Measurements from ENCODE around the gene USHBP1.

USHBP1 gene

GRCh38 chr19:17210296-17210695 lies 54.2 kb downstream of the USHBP1 start:
- DNase-seq = no peak

GRCh38 chr19:17209126-17210036 lies 55.2 kb downstream of the USHBP1 start:
- no peak for DNase-seq

GRCh38 chr19:17206736-17207581 lies 57.6 kb downstream of the USHBP1 start:
- DNase-seq = no peak

- no peak for DNase-seq
These were observed 59.1 kb downstream of the USHBP1 start for GRCh38 chr19:17205237-17206140.

GRCh38 chr19:17202713-17203112 lies 61.8 kb downstream of the USHBP1 start:
- no peak for DNase-seq

- DNase-seq = no peak
These were observed 62.3 kb downstream of the USHBP1 start for GRCh38 chr19:17202249-17202648.

GRCh38 chr19:17200408-17201079 lies 64.0 kb downstream of the USHBP1 start:
- DNase-seq = no peak

Data from NCI-H524 treated with DMSO at 0.1 percent for 48 hours (cell line).